Caki2 (cell line): Measurements from ENCODE around the gene RFX5. TPM values are rescaled to one million over a fixed set of nuclear protein-coding genes. Genes with fewer than 3 reads are reported as not detected.
"Not testable (repeated sequence)": the region's sequence is repeated elsewhere in the genome, so short reads cannot be mapped to it uniquely, and the experiment has no call there.

Experiments used
- DNase-seq: peaks from one replicate; pipeline ENCODE4 v3.0.0-alpha.2; 2015; ENCODE audit warnings: low read depth
- in situ Hi-C: cut with HindIII; loops from 2 replicates; pipeline ENCODE4 v1.10.0; 2016; ENCODE audit warnings: low sequenced_read_pairs, low pct_unique_long_range_greater_than_20kb, mixed read lengths
- total RNA-seq: library from RNA; depleted of rRNA; stranded (reverse); fragments of >200 nt; shearing (Covaris generic); gene quantifications from 2 replicates; pipeline ENCODE4 v1.2.3, GENCODE V29; 2014; ENCODE audit warnings: low replicate concordance; rRNA removed

RFX5 gene
- 50.4 and 52.2 TPM in 2 replicates for total RNA-seq

DNA sequence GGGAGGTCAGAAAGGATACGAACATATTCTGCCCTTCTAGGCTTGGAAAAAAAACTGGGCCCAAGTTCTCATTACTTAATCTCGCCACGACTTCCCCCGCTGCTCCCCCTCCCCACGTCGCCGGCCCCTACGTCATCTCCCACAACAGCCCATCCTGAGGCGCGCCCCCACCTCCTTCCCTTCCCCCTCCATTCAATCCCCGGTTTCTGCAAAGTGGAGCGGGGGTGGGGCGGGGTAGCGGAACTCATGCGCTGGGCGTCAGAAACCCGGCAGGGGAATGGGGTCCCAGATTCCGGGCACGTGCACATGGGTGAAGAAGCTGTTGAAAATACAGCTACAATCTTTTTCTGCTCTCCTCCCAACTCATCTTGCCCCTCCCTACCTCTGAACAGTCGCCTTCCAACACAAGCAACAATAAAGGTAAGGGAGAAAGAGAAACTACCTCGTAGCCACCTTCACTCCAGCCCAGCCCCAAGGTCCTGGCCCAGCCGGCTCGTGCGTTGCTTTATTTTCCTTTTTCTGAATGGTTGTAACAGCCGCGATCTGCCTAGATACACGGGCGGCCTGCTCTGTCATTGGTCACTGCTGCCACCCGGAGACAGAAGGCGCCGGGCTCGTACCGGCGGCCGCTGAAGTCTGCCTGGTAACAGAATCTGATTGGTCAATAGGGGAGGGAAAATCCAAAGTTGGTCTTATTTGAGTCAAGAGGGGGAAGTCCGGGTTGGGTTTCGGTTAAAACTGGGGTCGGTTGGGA lies at the start of gene RFX5:
Gene RFX5, minus strand, starts transcription at position 484 of the 754 bp plus-strand sequence. CDS start 932 bp downstream, outside the sequence.
- in situ Hi-C loops, result no loop called here
- peak; percentile 99 for DNase-seq

DNA sequence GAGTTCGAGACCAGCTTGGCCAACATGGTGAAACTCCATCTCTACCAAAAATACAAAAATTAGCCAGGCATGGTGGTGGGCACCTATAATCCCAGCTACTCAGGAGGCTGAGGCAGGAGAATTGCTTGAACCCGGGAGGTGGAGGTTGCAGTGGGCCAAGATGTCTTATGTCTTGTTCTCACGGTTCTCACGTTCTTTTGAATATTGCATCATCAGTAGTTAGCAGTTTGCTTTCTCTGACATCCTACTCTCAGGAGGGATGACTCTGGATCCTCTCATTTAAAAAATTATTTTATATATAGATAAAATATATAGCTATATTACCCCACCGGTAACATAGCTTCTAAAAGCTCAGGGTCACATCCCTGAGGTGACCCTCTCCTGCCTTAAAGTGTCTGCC lies 49.2 kb upstream of the RFX5 start:
- in situ Hi-C loops, DNase-seq: not testable (repeated sequence)

DNA sequence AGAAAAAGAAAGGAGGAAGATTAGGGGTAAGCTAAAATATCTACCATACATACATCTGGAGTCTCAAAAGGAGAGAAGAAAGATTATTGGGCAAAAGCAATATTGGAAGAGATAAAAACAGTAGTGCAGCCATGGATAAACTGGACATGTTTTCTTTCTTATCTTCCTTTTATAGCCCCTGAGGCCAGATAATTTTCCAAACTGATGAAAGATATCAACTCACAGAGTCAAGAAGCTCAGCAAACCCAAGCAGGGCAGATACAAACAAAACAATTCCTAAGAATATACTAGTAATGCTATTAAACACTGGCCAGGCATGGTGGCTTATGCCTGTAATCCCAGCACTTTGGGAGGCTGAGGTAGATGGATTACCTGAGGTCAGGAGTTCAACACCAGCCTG lies 46.5 kb upstream of the RFX5 start:
- no peak for DNase-seq
- in situ Hi-C loops, result no loop called here

DNA sequence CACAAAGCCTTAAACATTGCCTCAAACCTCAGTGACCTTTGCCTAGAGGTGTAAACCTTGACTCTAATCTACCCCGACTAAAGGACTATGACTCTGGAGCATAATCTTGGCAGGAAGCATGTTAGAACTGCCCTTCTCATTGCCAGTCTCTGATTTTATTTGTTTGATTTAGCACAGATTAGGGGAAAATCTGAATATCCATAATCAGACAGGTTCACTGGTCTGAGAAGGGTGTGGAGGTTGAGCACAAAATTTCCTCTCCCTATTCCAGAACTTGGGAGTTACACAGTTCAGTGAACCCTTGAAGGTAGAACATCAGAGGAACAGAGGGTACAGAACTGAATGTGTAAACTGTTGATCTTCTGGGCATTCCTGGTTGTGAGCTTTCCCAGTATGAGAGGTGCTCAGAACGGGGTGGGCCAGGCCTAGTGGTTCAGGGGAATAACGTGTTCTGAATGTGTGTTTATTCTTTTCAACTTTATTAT lies 44.1 kb upstream of the RFX5 start:
- in situ Hi-C loops, result no loop called here
- DNase-seq, result no peak

DNA sequence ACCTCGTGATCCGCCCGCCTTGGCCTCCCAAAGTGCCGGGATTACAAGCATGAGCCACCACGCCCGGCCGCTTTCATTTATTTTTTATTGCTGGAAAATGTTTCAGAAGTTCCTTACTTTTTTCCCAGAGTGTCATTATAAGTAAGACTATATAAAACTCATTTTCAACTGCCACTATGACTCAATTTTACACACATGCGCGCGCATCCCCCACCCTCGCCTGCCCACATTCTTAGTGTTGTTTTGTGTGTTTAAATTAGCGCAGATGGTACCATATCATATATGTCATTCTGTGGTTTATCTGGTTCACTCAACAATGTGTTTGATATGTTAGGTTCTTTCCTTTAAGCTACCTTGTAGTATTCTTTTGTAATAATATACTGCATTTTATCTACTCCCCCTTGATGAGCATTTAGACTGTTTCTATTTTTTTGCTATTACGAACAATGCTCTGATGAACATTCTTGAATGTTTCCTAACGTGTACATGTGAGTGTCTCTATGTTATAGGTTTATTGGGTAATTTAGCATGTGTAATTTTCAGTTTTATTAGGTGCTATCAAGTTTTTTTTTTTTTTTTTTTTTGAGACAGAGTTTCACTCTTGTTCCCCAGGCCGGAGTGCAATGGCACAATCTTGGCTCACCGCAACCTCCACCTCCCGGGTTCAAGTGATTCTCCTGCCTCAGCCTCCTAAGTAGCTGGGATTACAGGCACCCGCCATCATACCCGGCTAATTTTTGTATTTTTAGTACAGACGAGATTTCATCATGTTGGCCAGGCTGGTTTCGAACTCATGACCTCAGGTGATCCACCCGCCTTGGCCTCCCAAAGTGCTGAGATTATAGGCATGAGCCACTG lies 43.4 kb upstream of the RFX5 start:
- DNase-seq, in situ Hi-C loops: not testable (repeated sequence)

DNA sequence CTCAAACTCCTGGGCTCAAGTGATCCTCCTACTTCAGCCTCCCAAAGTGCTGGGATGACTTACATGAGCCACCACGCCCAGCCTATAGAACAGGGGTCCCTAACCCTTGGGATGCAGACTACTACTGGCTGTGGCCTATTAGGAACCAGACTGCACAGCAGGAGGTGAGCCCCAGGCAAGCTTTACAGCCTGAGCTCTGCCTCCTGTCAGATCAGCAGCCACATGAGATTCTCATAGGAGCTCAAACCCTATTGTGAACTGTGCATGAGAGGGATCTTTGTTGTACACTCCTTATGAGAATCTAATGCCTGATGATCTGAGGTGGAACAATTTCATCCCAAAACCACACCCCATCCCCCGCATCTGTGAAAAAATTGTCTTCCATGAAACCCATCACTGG lies 39.0 kb upstream of the RFX5 start:
- in situ Hi-C loops, result no loop called here
- no peak for DNase-seq

DNA sequence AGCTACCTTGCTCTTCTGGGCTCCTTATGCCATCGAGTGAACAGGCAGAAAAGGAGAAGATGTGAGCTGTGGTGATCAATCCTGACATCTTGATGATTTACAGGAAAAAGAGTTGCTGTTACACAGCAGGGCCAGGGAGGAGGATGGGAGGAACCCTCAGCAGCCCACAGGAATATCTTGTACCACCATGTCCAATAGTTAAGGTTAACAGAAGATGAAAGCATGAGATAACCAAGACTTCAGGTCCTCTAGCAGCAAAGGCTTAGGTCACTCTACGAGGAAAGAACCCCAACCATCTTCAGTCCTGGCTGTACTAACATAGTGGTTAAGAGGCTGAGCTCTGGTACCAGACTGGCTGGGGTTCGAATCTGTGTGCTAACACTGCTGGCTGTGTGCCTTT lies 37.5 kb upstream of the RFX5 start:
- in situ Hi-C loops, result no loop called here
- DNase-seq, result no peak

DNA sequence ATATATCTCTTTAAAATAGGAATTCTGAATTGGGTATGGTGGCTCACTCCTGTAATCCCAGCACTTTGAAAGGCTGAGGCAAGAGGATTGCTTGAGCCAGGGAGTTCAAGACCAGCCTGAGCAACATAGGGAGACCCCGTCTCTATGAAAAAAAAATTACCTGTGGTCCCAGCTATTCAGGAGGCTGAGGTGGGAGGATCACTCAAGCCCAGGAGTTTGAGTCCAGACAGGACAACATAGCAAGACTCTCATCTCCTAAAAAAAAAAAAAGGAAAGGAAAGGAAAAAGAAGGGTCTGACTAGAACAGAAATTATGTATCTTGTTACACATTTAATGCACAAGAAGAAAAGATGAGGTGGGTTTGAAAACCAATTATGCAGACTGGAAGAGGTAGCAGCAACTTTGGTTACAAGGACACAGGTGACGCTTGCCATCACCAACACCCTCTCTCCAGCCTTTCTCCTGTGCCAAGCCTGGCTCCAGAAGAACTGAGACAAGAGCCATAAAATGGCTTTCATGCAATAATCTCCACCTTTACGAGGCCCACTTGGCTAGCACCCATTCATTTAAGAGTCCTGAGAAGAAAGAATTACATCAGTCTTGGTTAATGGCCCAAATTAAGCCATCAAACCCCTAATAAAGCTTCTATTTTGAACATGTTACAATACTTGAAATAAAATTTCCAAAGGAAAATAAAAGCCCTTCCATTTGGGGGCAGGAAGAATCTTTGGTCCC lies 30.3 kb upstream of the RFX5 start:
- no peak for DNase-seq
- in situ Hi-C loops, result no loop called here

DNA sequence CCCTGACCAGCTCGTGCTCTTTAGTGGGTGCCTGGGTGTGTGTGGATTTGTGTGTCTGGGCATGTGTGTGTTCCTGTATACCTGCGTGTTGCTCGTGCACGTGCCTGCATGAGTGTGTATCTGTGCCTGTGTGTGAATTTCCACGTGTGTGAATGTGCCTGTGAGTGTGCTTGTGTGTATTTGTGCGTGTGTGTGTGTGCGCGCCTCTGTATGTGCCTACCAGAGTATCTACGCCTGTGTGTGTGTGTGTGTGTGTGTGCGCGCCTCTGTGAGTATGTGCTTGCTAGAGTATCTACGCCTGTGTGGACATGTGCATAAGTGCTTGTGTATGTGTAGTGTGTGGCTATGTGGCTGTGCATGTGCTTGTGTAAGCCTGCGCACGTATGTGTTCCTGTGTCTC lies 26.1 kb upstream of the RFX5 start:
- DNase-seq, result no peak
- in situ Hi-C loops, result no loop called here

DNA sequence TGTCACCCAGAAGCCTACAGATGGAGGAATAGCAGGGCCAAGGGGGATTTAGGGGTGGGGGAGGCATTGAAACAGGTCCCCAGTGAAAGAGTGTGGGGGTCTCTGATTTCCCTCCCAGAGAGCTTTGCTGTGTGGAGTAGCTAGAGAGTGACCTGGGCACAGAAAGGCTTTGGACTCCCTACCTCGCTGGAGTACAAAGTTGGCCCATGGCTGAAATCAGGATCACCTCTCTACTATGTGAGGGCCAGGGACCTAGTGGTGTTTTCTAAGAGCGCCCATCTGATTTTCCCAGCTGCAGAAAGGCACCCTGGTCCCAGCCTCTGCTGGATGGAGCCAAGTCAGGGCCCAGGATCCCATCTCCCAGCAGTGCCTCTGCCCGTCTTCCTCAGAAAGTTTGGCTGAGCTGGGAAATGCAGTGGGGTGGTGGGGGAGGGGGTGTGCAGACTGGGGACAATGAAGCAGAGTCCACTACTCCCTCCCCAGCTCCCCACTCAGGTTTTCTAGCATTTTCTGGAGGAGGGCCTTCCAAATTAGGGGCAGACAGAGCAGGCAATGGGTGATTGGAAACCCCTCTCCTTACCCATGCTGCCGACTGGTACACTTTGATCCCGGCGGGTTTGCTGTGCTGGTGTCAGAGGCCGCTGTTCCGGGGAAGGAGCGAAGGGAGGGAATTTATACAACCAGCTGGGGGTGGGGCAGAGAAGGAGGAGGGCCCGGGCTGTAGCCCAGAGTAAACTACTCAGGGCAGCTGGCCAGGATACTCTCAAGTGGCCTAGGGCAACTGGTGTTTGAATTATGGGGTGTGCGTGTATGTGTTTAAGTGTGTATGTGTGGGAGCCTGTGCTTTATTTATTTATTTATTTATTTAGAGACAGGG lies 25.2 kb upstream of the RFX5 start, which contains the start of gene SELENBP1:
Gene SELENBP1, minus strand, starts transcription at position 648 of the 877 bp plus-strand sequence. Its CDS starts 64 bp downstream, at position 584.
- no peak for DNase-seq
- in situ Hi-C loops, result no loop called here

DNA sequence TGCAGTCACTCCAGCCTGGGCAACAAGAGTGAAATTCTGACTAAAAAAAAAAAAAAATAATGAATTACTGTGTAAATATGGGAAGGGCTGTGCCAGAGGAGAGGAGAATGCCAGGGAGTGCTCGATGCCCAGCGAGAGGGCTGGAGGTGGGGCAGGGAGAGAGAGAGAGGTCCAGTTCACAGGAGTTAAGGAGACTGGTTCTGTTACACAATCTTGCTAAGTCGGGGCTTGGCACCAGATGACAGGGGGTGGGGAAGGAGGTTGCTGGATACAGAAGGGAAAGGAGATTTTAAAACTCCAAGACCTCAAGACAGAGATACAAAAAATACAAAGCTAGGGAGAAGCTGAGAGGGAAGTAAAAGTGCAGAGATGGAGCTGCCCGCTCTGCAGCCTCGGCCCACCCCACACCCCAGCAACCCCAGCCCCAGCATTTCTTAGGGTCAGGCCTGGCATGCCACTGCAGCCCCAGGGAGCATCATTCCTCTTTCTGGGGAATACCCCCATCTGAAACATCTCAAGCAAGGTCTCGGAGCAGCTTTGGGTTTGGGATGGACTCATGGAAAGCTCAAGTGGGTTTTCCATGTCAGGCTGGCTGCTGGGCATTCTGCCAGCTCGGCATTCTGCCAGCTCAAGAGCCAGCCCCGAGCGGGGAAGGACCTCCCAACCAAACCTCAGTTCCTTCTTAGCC lies 24.5 kb upstream of the RFX5 start:
- in situ Hi-C loops, result no loop called here
- DNase-seq, result no peak

DNA sequence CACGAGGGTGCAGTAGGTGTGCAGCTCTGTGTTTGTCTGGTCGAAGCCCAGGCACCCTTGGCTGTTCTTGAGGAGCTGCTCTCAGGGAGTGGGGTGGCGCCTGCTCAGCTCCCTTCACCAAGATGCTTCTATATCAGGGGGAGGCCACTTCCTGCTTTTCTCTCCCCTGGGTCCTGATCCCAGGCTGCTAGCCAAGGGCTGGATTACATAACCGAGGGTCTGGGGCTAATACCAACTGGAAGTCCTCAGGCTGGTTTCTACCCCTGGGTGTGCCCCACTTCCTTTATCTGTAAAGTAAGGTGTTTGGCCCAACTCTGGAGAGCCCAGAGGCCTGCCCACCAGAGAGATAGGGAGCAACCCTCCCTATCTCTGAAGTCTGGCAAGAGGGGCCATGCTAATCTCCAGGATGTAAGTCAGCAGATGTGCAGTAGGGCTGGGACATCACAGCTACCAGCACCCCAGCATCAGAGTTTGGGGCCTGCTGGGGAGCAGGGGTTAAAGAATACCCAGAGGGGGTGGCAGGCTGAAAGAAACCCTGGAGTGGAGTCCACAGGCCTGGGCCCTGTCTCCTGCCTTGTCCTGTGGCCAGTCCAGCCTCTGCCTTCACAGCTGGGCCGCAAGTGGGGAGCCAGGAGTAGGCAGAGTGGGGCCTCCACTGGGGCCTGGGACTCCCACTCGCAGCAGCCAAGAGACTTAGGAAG lies 23.3 kb upstream of the RFX5 start:
- in situ Hi-C loops, result no loop called here
- DNase-seq, result no peak

DNA sequence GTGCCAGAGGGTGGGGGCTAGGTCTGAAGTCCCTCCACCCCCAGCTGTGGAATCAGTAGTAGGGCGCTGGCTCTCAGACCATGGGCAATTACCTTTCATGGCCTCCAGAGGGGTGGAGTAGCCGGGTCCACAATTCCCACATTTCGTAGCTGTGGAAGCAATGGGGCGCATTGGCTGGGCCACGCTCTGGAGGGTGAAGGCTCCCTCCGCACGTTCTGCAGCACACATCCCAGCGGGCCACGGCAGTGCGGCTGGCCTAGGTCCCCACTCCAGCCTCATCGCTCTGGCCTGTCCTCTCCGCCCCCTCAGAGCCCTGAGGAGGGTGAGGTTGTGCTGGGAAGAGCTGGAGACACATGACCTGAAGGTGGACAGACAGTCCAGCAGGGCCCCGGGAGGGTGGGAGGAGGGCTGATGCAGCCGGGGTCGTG lies 22.6 kb upstream of the RFX5 start:
- in situ Hi-C loops, result no loop called here
- no peak for DNase-seq

DNA sequence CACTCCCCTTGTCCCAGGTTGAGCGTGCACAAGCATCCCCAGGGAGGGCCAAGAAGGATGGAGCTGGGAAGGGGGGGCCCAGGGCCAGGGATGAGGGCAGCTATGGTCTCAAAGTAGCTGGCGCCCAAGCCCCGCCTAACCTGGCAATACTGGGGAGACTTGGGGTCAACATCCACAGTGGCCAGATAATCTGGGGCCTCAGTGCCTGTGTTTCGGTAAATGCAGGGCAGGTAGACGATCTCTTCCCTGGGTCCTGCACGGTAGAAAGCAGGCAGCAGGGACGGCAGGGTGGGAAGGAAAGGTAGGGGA lies 22.2 kb upstream of the RFX5 start:
- in situ Hi-C loops, result no loop called here

DNA sequence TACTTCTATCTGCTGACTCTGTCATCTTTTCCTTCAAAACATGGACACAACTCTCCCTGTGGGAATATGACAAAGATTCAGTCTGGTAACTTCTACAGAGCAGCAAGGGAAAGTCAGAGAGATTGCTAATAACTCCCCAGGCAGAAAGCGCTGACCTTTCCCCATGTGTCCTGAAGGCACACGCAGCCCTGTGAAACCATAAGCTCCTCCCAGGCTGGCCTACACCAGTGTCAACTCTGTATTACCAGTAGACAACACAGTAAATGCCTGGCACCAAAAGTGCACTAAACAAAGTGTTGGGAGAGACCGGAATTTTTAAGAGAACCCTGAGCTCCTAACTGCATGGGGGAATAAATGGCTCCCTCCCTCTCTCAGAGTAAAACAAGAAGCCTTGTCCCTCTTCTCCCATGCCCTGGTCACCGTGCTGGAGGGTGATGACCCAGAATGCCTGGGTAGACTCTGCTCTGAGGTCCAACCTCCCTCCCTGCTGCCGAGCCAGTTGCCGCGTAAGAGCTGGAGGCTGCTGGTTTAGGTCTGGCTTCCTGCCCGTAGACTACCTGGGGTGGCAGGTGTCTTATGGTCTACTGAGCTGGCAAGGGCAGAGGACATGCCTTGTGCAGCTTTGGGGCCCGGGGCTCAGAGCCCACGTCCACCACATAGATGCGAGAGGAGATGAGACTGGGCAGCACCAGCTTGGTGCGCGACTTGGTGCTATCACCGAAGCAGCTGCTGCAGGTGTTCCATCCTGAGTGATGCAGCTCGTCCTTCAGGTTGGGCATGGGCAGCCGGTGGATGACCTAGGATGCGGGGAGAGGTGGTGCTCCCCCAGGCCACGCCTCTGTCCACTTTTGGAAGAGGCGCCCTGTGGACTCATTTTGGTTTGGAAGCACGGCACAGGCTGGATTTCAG lies 21.6 kb upstream of the RFX5 start:
- in situ Hi-C loops, result no loop called here
- no peak for DNase-seq

More for the DNA sequence above, 22.2 kb upstream of the RFX5 start:
- no peak for DNase-seq
